Measurements from ENCODE around the gene ACTR3C. TPM values are rescaled to one million over a fixed set of nuclear protein-coding genes. Genes with fewer than 3 reads are reported as not detected.

The ACTR3C gene
- total and polyA plus RNA-seq, 2 donors (not counting 1 experiment from before 2014, with no cell fraction given) = 4.0 to 20.7 TPM

GRCh38 chr7:150371131-150371995, 48.0 kb upstream of the ACTR3C start:
- POLR2A ChIA-PET = interaction anchor here (1.7 to 6.6 kb wide), 2 partner anchors 10 to 36 kb away, joined by 6 to 120 read pairs; a partner anchor contains a TSS
- H3K9me3 ChIP-seq (ENCODE audit: control extremely low read depth in 1 of 3, control insufficient read depth in 2 of 3, insufficient read depth in 1 of 3, low read length in 2 of 3) = no peaks in the 10 kb centered on the region
- H3K27me3 ChIP-seq (replicated peaks in 1 of 4; ENCODE audit: control extremely low read depth in 1 of 4, control insufficient read depth in 3 of 4, insufficient read depth in 4 of 4, low read length in 3 of 4) = no peaks in the 10 kb centered on the region
- ATAC-seq (ENCODE audit: low read depth) (no peak), DNase-seq (no peak)
- 94% methylated on average over 48 of the region's 48 CpGs for WGBS (ENCODE audit: insufficient coverage)
- Mint-ChIP-seq H3K4me1 (peaks cover 70% of the 10 kb centered on the region), H3K4me3 (no peak overlapping the region), H3K9me3 (ENCODE audit: insufficient read depth) (no peaks in the 10 kb centered on the region), H3K27me3 (no peaks in the 10 kb centered on the region), H3K27ac (peak overlapping the region; percentile 59)
- peaks cover 0 to 36% of the 10 kb centered on the region in 2 experiments for H3K36me3 ChIP-seq (replicated peaks in 1 of 2; ENCODE audit: control extremely low read depth in 1 of 2, control insufficient read depth in 1 of 2, extremely low read depth in 1 of 2, insufficient read depth in 2 of 2, low read length in 1 of 2)
- no peak overlapping the region for H2AFZ ChIP-seq (ENCODE audit: insufficient read depth, low read depth, low read length, poor library complexity, severe bottlenecking)
- peaks cover 26% of the 10 kb centered on the region for H4K20me1 ChIP-seq (ENCODE audit: control insufficient read depth, insufficient read depth, low read length, poor library complexity, severe bottlenecking)
- intact Hi-C loops (cut with micrococcal nuclease) = no loop called here
- H3K4me3 ChIP-seq (ENCODE audit: control extremely low read depth in 1 of 5, extremely low read depth in 1 of 5, insufficient read depth in 1 of 5, low read depth in 2 of 5, low read length in 4 of 5) = no peak overlapping the region
- no peak overlapping the region for H3K9ac ChIP-seq (ENCODE audit: low read length)
- H3K4me2 ChIP-seq (replicated peaks; ENCODE audit: low read depth, low read length, poor library complexity, severe bottlenecking) = no peak overlapping the region
- H3K79me2 ChIP-seq (ENCODE audit: control insufficient read depth, insufficient read depth, low read length) = peaks cover 33% of the 10 kb centered on the region
- TF ChIP-seq CTCF (IDR thresholded peaks at IDR 0.05) (no peak), EZH2 (IDR thresholded peaks at IDR 0.05; ENCODE audit: borderline replicate concordance, insufficient read depth, low read depth, low read length, poor library complexity, severe bottlenecking) (no peak)
- H3K4me1 ChIP-seq (ENCODE audit: control insufficient read depth in 2 of 2, insufficient read depth in 2 of 2, low read length in 2 of 2) = peaks cover 26 to 53% of the 10 kb centered on the region in 2 donors
- H3K27ac ChIP-seq (ENCODE audit: low read length in 2 of 2) = no peak overlapping the region
- CTCF ChIA-PET = interaction anchor here (1.4 to 7.3 kb wide), 3 partner anchors 15 to 48 kb away, joined by 4 to 71 read pairs (median 59); a partner anchor contains a TSS
